Stimulated activated CD8-positive, alpha-beta memory T cell treated with anti-CD3 and anti-CD28 coated beads, Interleukin-12 subunit alpha, Interleukin-12 subunit beta, amount 100 ng/mL, for 24 hours (primary cell): ENCODE data around the gene ANKH.
A peak's percentile ranks its signal among the peaks of the same experiment; 100 is the strongest.

Experiments used
- DNase-seq: peaks from one replicate; pipeline ENCODE4 v3.0.0-alpha.2; 2020; ENCODE audit errors: extremely low read depth

ANKH gene

GRCh38 chr5:14737291-14737690, 134.3 kb downstream of the ANKH start:
- DNase-seq: no peak

- DNase-seq: no peak
Observed at GRCh38 chr5:14735944-14736343, 135.6 kb downstream of the ANKH start.

GRCh38 chr5:14734396-14734795, 137.2 kb downstream of the ANKH start:
- no peak for DNase-seq

GRCh38 chr5:14733661-14734060, 137.9 kb downstream of the ANKH start:
- DNase-seq: no peak

GRCh38 chr5:14732991-14733390, 138.6 kb downstream of the ANKH start:
- no peak for DNase-seq

- DNase-seq: no peak
Observed at GRCh38 chr5:14730881-14731280, 140.7 kb downstream of the ANKH start.

GRCh38 chr5:14730466-14730865, 141.1 kb downstream of the ANKH start:
- DNase-seq: no peak

- DNase-seq: no peak
Observed at GRCh38 chr5:14729448-14730385, 141.9 kb downstream of the ANKH start.

- no peak for DNase-seq
Observed at GRCh38 chr5:14728459-14728938, 143.1 kb downstream of the ANKH start.

- DNase-seq: no peak
Observed at GRCh38 chr5:14727928-14728458, 143.6 kb downstream of the ANKH start.

- DNase-seq: peak; percentile 34
Observed at GRCh38 chr5:14727428-14727865, 144.1 kb downstream of the ANKH start.

- no peak for DNase-seq
Observed at GRCh38 chr5:14726066-14726838, 145.3 kb downstream of the ANKH start.

- DNase-seq: no peak
Observed at GRCh38 chr5:14724633-14725032, 146.9 kb downstream of the ANKH start.

GRCh38 chr5:14723701-14724132, 147.9 kb downstream of the ANKH start:
- no peak for DNase-seq

- no peak for DNase-seq
Observed at GRCh38 chr5:14722923-14723322, 148.7 kb downstream of the ANKH start.

- DNase-seq: no peak
Observed at GRCh38 chr5:14721990-14722656, 149.5 kb downstream of the ANKH start.

- no peak for DNase-seq
Observed at GRCh38 chr5:14720236-14720923, 151.2 kb downstream of the ANKH start.

GRCh38 chr5:14718778-14719177, 152.8 kb downstream of the ANKH start:
- no peak for DNase-seq

GRCh38 chr5:14716755-14717752, 154.5 kb downstream of the ANKH start:
- no peak for DNase-seq

GRCh38 chr5:14715481-14715880, 156.1 kb downstream of the ANKH start:
- no peak for DNase-seq
